Endothelial cell of umbilical vein (primary cell): ENCODE measurements around the gene CFAP100. TPM values are rescaled to one million over a fixed set of nuclear protein-coding genes. Genes with fewer than 3 reads are reported as not detected.

Source experiments
- BruUV-seq: library from RNA; stranded (reverse); fragments of 400-500 nt; replicated peaks from 2 replicates; lab custom pipeline; 2021; lab: Mats Ljungman, UMichigan
- CTCF ChIA-PET: fragments of 300-600, 350-600 bp; sonication (Branson Sonifier 250); formaldehyde crosslinking; loops from one replicate; lab custom pipeline; 2021; ENCODE audit warnings: antibody characterized with exemption, inconsistent platforms; lab: Charles Lee
- POLR2A ChIA-PET: fragments of 300-600, 350-600 bp; sonication (Branson Sonifier 250); formaldehyde crosslinking; loops from one replicate; lab custom pipeline; 2021; ENCODE audit warnings: antibody characterized with exemption, inconsistent platforms; lab: Charles Lee
- DNase-seq: peaks from one replicate; pipeline ENCODE4 v3.0.0-alpha.2; 2011; ENCODE audit warnings: low read depth, low spot score
- FAIRE-seq: peaks from 2 replicates; lab custom pipeline; 2011; peaks lifted over from hg19 to GRCh38; lab: Jason Lieb, UNC
- H2AFZ ChIP-seq: 2 replicates; pipeline ENCODE4 v1.6.0; 2012; ENCODE audit warnings: low read depth, low read length, control low read depth, inconsistent platforms
- H3K27ac ChIP-seq: 2 replicates; pipeline ENCODE4 v1.5.1; 2011; ENCODE audit warnings: low read depth, mild to moderate bottlenecking, control low read depth, low read length, moderate library complexity; ENCODE audit not compliant: insufficient read depth
- H3K27me3 ChIP-seq, 2 experiments: 2 replicates each; pipeline versions ENCODE4 v1.6.0 to v1.6.1; 2011; ENCODE audit warnings: low read length in 2 of 2, mixed read lengths in 1 of 2; ENCODE audit not compliant: control insufficient read depth in 2 of 2, insufficient read depth in 2 of 2
- H3K36me3 ChIP-seq, 2 experiments: 2 replicates in 1 of 2; 3 replicates in 1 of 2; pipeline ENCODE4 v1.5.1; 2011; ENCODE audit warnings: low read length in 2 of 2, mild to moderate bottlenecking in 1 of 2, moderate library complexity in 1 of 2; ENCODE audit not compliant: control insufficient read depth in 2 of 2, insufficient read depth in 2 of 2; ENCODE audit errors: extremely low read depth in 1 of 2
- H3K4me1 ChIP-seq: 3 replicates; pipeline ENCODE4 v1.5.1; 2011; ENCODE audit warnings: mild to moderate bottlenecking, low read length; ENCODE audit not compliant: control insufficient read depth, insufficient read depth; ENCODE audit errors: extremely low read depth
- H3K4me2 ChIP-seq: 2 replicates; pipeline ENCODE4 v1.6.1; 2011; ENCODE audit warnings: low read length, control low read depth, mixed read lengths; ENCODE audit not compliant: insufficient read depth
- H3K4me3 ChIP-seq, 3 experiments: fragments of 200-600 bp in 1 of 3; sonication (generic), shearing (Covaris generic) in 1 of 3; replicated peaks in 1 of 3; 2 replicates each; pipeline ENCODE4 v1.5.1; 2011 to 2016; ENCODE audit warnings: control low read depth in 3 of 3, low read length in 3 of 3, mild to moderate bottlenecking in 2 of 3, inconsistent platforms in 1 of 3, low read depth in 1 of 3, moderate library complexity in 1 of 3; ENCODE audit not compliant: insufficient read depth in 1 of 3
- H3K79me2 ChIP-seq: 2 replicates; pipeline ENCODE4 v1.6.0; 2012; ENCODE audit warnings: low read length, inconsistent platforms; ENCODE audit not compliant: control insufficient read depth, insufficient read depth
- H3K9ac ChIP-seq: replicated peaks from 2 replicates; pipeline ENCODE3; 2011; ENCODE audit warnings: low read length, control low read depth; ENCODE audit not compliant: insufficient read depth; ENCODE audit errors: extremely low read depth
- H3K9me1 ChIP-seq: replicated peaks from 3 replicates; pipeline ENCODE4 v1.6.0; 2011; ENCODE audit warnings: mild to moderate bottlenecking, low read length; ENCODE audit not compliant: control insufficient read depth, insufficient read depth; ENCODE audit errors: extremely low read depth
- H3K9me3 ChIP-seq: replicated peaks from 2 replicates; pipeline ENCODE4 v1.5.1; 2012; ENCODE audit warnings: low read length, inconsistent platforms; ENCODE audit not compliant: control insufficient read depth, insufficient read depth
- H4K20me1 ChIP-seq: replicated peaks from 2 replicates; pipeline ENCODE3; 2011; ENCODE audit warnings: mild to moderate bottlenecking, low read length; ENCODE audit not compliant: control insufficient read depth, insufficient read depth; ENCODE audit errors: extremely low read depth
- CTCF ChIP-seq, 2 donors: IDR thresholded peaks; 1 replicate in 1 of 2; 2 replicates in 1 of 2; pipeline ENCODE4 v1.5.1; 2011; ENCODE audit warnings: low read length in 2 of 2, mild to moderate bottlenecking in 2 of 2, moderate library complexity in 2 of 2, control low read depth in 1 of 2, inconsistent platforms in 1 of 2, low read depth in 1 of 2; ENCODE audit not compliant: insufficient read depth in 1 of 2; ENCODE audit errors: extremely low read depth in 1 of 2
- EZH2 ChIP-seq: IDR thresholded peaks from 2 replicates; pipeline ENCODE4 v1.6.1; 2012; ENCODE audit warnings: borderline replicate concordance, low read depth, mild to moderate bottlenecking, moderate library complexity, low read length, inconsistent platforms; ENCODE audit not compliant: severe bottlenecking
- FOS ChIP-seq: IDR thresholded peaks from 2 replicates; pipeline ENCODE4 v1.6.1; 2011; ENCODE audit warnings: mild to moderate bottlenecking, low read length, moderate library complexity, borderline replicate concordance; ENCODE audit not compliant: insufficient read depth
- GATA2 ChIP-seq: IDR thresholded peaks from 2 replicates; pipeline ENCODE4 v1.7.0; 2011; ENCODE audit warnings: low read depth, mild to moderate bottlenecking, moderate library complexity, mixed read lengths, low read length; ENCODE audit not compliant: insufficient read length, insufficient read depth
- JUN ChIP-seq: IDR thresholded peaks from 2 replicates; pipeline ENCODE4 v1.6.1; 2011; ENCODE audit warnings: borderline replicate concordance, low read depth; ENCODE audit not compliant: insufficient read length, insufficient read depth
- MAX ChIP-seq: IDR thresholded peaks from 2 replicates; pipeline ENCODE4 v1.6.1; 2011; ENCODE audit not compliant: insufficient read depth, insufficient read length
- MYC ChIP-seq: IDR thresholded peaks from one replicate; pipeline ENCODE4 v1.6.1; 2011; ENCODE audit warnings: mild to moderate bottlenecking, low read depth, low read length
- POLR2A ChIP-seq: IDR thresholded peaks from 2 replicates; pipeline ENCODE4 v1.6.1; 2012; ENCODE audit warnings: low read depth, mild to moderate bottlenecking, control low read depth, low read length
- POLR2AphosphoS5 ChIP-seq: IDR thresholded peaks from 2 replicates; pipeline ENCODE4 v1.6.1; 2012; ENCODE audit warnings: low read depth, mild to moderate bottlenecking, control low read depth, low read length, moderate library complexity; ENCODE audit not compliant: insufficient read depth
- dilution Hi-C: fragments of 300-500 bp; cut with MboI; formaldehyde crosslinking; loops from one replicate; pipeline ENCODE4 v1.15.0; 2019; ENCODE audit warnings: low sequenced_read_pairs; ENCODE audit not compliant: extremely low pct_ligation_motif_present
- intact Hi-C: fragments of 100-400 bp; cut with micrococcal nuclease; formaldehyde crosslinking; loops from one replicate; pipeline ENCODE4 v1.10.0; 2022
- polyA plus RNA-seq, 4 experiments: library from polyadenylated mRNA; depleted of rRNA in 3 of 4; stranded (reverse) in 3 of 4; unstranded in 1 of 4; fragments of >200 nt; gene quantifications; 2 replicates each; pipeline versions ENCODE4 v1.2.1 to v1.2.3, GENCODE V29; 2011 to 2012; ENCODE audit warnings: missing spikeins in 1 of 4
- total RNA-seq: library from RNA; stranded (reverse); gene quantifications from 2 replicates; pipeline ENCODE4 v1.2.3, GENCODE V29; 2021

CFAP100 gene
- total and polyA plus RNA-seq, 2 donors (not counting 3 experiments of a cell fraction or from before 2014, with no cell fraction given): not detected

GRCh38 chr3:126371096-126371705 is 23.5 kb upstream of the CFAP100 start:
- Histone ChIP-seq H4K20me1 (no peaks in the 10 kb centered on the region), H3K4me2 (no peak overlapping the region), H3K4me1 (no peaks in the 10 kb centered on the region), H3K36me3 (no peaks in the 10 kb centered on the region), H3K27ac (no peak overlapping the region), H2AFZ (no peak overlapping the region), H3K4me3 (no peak overlapping the region), H3K79me2 (no peaks in the 10 kb centered on the region), H3K27me3 (no peaks in the 10 kb centered on the region), H3K9me1 (no peaks in the 10 kb centered on the region), H3K9ac (no peak overlapping the region), H3K9me3 (no peaks in the 10 kb centered on the region)
- ChIA-PET POLR2A (no interaction called here), CTCF (no interaction called here)
- DNase-seq (no peak), FAIRE-seq (no peak)
- intact Hi-C loops (no loop called here), dilution Hi-C loops (no loop called here)
- TF ChIP-seq POLR2AphosphoS5 (no peak), MYC (no peak), CTCF (IDR thresholded peaks at IDR 0.05; ENCODE audit: extremely low read depth in 1 of 2, insufficient read depth in 1 of 2, low read depth in 1 of 2, low read length in 2 of 2) (no peak), FOS (no peak), MAX (no peak), JUN (no peak), EZH2 (no peak), POLR2A (no peak), GATA2 (no peak)
- BruUV-seq: no TSS peak
